Prostate gland (tissue), 2 donors: ENCODE data around the gene GPR75.
"Not testable (repeated sequence)": the region's sequence is repeated elsewhere in the genome, so short reads cannot be mapped to it uniquely, and the experiment has no call there.

Source experiments
- POLR2A ChIP-seq: fragments of 450-650 bp; IDR thresholded peaks from one replicate; pipeline ENCODE4 v1.6.1; 2016; ENCODE audit warnings: antibody characterized with exemption, mild to moderate bottlenecking
- POLR2AphosphoS5 ChIP-seq: sonication (generic); formaldehyde crosslinking; IDR thresholded peaks from one replicate; pipeline ENCODE4 v1.6.1; 2017; ENCODE audit warnings: antibody characterized with exemption
- TF ChIP-seq, protein P1 (sequence below), 4 experiments: fragments of 200-600 bp in 2 of 4; fragments of 450-650 bp in 2 of 4; sonication (generic) in 2 of 4; IDR thresholded peaks; 1 replicate in 3 of 4; 2 replicates in 1 of 4; pipeline ENCODE4 v1.5.1; 2016 to 2019; ENCODE audit warnings: antibody characterized with exemption in 4 of 4, mild to moderate bottlenecking in 2 of 4, moderate library complexity in 2 of 4

DNA sequence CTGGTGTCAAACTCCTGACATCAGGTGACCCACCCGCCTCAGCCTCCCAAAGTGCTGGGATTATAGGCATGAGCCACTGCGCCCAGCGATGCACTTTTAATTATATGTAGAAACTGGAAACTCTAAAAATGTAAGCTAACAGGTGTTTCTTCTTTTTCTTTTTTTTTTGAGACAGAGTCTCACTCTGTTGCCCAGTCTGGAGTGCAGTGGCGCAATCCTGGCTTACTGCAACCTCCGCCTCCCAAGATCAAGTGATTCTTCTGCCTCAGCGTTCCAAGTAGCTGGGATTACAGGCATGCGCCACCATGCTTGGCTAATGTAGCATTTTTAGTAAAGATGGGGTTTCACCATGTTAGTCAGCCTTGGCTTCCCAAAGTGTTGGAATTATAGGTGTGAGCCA, 18.1 kb downstream of the GPR75 start:
- TF ChIP-seq, protein P1, sequence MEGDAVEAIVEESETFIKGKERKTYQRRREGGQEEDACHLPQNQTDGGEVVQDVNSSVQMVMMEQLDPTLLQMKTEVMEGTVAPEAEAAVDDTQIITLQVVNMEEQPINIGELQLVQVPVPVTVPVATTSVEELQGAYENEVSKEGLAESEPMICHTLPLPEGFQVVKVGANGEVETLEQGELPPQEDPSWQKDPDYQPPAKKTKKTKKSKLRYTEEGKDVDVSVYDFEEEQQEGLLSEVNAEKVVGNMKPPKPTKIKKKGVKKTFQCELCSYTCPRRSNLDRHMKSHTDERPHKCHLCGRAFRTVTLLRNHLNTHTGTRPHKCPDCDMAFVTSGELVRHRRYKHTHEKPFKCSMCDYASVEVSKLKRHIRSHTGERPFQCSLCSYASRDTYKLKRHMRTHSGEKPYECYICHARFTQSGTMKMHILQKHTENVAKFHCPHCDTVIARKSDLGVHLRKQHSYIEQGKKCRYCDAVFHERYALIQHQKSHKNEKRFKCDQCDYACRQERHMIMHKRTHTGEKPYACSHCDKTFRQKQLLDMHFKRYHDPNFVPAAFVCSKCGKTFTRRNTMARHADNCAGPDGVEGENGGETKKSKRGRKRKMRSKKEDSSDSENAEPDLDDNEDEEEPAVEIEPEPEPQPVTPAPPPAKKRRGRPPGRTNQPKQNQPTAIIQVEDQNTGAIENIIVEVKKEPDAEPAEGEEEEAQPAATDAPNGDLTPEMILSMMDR (IDR thresholded peaks at IDR 0.05), result not testable (repeated sequence)
- TF ChIP-seq POLR2AphosphoS5, POLR2A: not testable (repeated sequence)
